HUDEP-2 (cell line): Measurements from ENCODE around the gene ZNF232.
"Not testable (repeated sequence)": the region's sequence is repeated elsewhere in the genome, so short reads cannot be mapped to it uniquely, and the experiment has no call there.

Experiments used
- DNase-seq, 76 experiments: peaks; one replicate each; lab custom pipeline; 2025; ENCODE audit not compliant: unreplicated experiment in 76 of 76; lab: John Stamatoyannopoulos, UW

Gene ZNF232

DNA sequence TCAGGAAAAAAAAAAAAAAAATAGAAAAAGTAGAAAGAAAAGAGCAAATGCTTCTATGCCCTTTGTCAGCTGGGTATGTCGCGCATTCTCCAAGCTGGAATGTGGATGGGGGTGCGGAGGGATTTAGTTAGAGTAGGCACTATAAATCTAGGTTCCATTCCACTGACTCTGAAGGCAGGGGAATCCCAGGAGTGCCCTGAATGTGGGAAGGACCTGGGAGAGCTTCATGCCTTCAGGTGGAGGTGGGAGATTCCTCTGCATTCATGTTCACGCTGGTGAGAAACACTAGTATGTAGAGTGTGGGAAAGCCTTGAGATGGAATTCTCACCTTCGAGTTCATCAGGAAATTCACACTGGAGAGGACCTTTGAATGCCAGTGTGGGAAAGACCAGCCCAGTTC, 12.4 kb downstream of the ZNF232 start:
- DNase-seq, result no peak

DNA sequence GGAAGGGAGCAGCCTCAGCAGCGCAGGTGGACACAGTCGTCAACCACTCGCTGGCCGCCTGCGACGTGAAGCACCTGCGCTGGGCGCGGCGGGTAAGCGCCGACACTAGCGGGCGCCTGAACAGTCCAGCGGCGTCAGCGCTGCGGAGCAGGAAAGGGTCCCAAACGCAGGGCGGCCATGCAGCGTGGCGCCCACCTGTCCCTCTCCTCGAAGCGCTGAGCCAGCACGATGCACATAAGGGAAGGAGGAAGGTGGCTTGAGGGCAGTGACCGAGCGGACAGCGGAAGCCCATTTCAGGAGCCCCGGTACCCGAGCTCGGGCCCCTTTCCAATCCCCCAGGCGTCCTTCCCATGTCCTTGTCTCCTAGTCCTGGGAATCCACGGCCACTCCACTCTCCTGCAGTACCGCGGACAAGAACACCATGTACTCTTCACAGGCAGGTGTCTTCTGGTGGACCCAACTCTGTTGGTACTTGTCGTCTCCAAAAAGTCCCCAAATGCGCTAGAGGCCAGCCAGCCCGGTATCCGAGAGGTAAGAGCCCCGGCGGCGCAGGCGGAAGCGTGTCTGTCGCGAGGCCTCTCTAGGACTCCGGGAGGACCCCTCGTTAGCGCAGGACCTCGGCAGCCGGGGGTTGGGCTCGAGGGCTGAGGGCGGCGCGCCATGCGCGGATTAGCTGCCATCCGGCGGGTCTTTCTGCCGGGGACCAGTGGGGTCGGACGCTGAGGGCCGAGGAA, 14.4 kb downstream of the ZNF232 start:
- DNase-seq, result no peak

DNA sequence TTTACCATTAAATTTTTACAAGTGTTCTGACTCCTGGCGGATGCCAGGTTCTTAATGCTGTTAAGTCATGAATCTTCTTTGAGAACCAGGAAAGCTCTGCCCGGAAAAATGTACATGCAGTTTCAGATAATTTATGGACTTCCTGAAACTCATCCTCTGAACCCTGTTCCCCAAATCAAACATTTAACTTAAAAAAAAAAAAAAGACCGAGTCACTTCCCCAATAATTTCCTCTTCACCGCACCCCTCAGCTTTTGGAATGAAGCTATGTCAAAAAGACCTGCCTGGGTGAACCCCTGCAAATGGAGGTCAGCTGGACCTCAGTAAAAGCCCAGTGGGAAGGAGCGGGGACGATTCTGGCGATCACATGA, 15.0 kb downstream of the ZNF232 start:
- no peak for DNase-seq

DNA sequence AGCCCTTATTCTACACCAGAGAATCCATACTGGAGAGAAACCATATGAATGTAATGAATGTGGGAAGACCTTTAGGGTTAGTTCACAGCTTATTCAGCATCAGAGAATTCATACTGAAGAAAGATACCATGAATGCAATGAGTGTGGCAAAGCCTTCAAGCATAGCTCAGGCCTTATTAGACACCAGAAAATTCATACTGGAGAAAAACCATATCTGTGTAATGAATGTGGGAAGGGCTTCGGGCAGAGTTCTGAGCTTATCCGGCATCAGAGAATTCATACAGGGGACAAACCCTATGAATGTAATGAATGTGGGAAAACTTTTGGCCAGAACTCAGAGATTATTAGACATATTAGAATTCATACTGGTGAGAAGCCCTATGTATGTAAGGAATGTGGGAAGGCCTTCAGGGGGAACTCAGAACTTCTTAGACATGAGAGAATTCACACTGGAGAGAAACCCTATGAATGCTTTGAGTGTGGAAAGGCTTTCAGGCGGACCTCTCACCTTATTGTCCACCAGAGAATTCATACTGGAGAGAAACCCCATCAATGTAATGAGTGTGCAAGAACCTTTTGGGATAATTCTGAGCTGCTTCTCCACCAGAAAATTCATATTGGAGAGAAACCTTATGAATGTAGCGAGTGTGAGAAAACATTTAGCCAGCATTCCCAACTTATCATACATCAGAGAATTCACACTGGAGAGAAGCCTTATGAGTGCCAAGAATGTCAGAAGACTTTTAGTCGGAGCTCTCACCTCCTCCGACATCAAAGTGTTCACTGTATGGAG, 19.3 kb downstream of the ZNF232 start:
- DNase-seq, result no peak

DNA sequence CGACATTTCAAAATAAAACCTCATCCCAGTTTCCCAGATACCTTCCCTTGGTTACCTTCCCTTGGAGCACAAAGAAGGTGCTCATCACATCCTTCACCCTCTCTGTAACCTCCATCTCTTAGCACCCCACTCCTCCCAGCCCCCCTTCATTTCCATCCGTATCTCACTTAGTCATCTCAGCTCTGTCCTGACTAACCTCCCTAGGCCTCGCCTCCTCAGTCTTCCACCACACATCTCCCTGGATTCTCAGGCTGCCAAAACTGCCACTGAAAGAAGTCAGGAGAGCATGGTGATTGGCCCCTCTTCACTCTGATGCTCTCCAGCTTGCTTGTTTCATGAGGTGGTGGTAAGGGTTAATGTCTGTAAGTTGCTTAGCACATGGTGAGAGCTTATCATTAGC, 31.1 kb downstream of the ZNF232 start:
- DNase-seq, result no peak

DNA sequence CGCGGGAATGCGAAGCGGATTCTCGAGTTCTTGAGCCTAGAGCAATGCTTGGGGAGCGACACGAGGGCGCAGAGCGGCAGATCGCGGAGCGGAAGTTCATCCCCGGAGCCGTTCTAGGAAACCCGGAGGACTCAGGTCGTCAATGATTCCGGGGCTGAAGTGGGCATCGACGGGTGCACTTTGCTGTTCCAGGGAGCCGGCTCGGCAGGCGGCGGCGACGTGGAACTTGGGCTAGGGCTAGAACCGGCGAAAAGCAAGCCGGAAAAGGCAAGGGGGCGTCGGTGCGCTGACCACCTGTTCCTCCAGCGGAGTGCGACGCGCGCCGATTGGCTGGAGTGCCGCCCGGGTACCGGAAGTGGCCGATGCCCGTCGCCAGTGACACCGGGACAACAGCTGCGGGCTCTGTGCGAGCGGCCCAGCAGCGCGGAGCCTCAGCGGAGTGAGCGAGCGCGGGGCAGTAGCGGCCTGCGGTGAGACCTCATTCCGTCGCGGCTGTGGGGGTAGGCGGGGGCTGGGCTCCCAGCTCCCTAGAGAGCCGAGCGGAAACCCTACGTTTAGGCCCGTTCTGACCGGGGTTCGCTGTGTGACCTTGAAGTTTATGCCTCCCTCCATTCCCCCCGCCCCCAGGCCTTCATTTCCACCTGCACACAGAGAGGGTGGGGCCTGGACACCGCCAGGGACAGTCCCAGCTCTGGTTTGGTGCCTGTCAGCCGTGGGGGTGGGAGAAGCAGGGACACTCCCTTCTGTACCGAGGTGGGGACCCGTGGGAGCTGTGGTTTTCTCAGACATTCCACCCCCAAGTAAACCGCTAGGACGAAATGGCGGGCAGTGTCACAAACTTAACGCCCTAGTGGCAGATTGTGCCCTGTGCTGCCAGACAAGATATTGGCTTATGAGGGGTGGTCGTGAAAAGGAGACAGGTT, 33.3 kb downstream of the ZNF232 start, which contains the start of gene ZFP3:
ZFP3 (plus strand) TSS at position 362 of the 923 bp plus-strand sequence. CDS start 13,038 bp downstream, outside the sequence.
- peak in 2 of 76 experiments; percentile 7 to 37 for DNase-seq

DNA sequence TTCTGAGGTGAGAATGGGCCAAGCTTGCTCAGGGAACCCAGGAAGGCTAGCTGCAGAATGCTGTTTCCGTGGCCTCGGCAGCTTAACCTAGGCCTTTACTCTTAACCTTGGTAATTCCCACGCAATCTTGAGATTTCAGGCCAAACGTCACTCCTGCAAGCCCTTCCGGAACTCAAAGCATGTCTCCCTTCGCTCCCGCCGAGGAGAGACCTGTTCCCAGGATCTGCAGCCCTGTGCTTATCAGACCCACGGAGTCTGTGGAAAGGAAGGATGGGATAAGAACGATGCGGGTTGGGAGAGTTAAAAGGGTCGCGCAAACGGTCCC, 33.9 kb downstream of the ZNF232 start:
- DNase-seq, result no peak

DNA sequence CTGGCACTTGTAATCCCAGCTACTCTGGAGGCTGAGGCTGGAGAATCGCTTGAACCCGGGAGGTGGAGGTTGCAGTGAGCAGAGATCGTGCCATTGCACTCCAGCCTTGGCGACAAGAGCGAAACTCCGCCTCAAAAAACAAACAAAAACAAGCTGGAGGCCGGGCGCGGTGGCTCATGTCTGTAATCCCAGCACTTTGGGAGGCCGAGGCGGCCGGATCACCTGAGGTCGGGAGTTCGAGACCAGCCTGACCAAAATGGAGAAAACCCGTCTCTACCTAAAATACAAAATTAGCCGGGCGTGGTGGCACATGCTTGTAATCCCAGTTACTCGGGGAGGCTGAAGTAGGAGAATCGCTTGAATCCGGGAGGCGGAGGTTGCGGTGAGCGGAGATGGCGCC, 34.4 kb downstream of the ZNF232 start:
- not testable (repeated sequence) for DNase-seq

DNA sequence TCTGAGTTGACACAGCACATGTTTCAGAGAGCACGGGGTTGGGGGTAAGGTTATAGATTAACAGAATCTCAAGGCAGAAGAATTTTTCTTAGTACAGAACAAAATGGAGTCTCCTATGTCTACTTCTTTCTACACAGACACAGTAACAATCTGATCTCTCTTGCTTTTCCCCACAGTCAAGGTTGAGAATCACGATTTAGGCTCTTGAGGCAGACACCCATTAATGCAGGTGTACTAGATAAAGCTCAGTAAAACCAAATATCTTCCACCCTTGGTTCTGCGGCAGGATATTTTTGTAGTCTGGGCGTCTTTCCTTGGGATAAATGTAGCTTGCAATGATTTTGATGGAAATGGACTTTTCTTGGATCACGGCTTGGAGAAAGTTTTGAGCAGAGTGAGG, 36.2 kb downstream of the ZNF232 start:
- not testable (repeated sequence) for DNase-seq

DNA sequence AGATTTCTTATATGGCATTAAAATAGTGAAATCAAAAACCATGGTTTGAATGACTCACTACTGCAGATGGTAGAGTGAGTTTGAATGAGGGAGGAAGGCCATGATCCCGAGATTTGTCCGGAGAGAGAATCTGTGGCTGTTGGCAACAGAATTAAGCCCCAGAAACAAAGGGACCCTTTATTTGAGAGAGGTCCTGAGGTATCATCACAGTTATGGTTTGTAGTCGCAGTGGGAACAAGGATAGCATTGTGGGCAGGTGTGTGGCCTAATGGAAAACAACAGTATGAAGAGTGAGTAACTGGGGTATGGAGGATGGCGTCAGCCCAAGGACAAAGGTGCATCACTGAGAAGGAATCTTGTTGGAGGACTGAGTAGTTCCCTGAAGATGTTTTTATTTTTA, 42.0 kb downstream of the ZNF232 start:
- DNase-seq, result no peak

DNA sequence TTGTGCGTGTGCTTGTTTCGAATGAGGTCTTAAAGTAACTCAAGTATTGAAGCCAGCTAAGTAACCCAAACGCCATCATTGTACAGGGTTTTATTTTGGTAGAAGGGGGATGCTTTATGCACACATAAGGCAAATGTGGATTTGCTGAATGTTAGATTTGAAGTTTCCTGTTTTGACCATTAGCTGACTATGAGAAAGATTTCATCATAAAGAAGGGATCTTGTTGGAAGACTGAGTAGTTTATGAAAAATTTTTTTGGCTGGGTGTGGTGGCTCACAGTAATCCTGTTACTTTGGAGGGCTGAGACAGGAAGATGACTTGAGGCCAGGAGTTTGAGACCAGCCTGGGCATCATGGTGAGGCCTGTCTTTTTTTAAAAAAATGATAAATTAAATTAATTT, 43.4 kb downstream of the ZNF232 start:
- DNase-seq, result no peak

DNA sequence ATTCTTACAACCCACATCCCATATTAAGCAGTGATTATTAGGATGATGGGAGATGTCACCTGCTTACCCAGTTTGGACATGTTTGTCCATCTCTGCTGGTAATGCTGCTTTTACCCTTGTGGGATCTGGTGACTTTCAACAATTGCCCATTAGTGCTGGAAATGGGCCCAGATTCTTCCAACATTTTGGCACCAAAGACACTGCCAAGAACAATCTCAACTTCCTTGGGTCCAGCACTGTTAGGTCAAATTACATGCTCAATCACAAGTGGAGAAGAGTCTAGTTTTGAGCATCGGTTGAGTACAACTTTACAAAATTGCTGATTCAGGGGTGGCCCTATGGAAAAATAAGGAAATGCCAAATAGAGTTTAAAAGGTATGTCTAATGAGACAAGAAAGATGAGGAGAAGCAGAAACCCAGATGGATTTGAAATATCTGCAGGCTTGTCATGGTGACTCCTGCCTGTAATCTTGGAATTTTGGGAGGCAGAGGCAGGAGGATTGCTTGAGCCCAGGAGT, 46.4 kb downstream of the ZNF232 start:
- no peak for DNase-seq
